Body of pancreas (tissue), 4 donors: ENCODE results near the gene ZC3H7A. TPM values are rescaled to one million over a fixed set of nuclear protein-coding genes. Genes with fewer than 3 reads are reported as not detected.

ENCODE experiments used
- ATAC-seq: fragments of 150-250 bp; one replicate; pipeline ENCODE4 v1.9.1; 2016
- DNase-seq, 4 donors: peaks; one replicate each; pipeline ENCODE4 v3.0.0-alpha.2; 2019
- H3K27ac ChIP-seq, 4 donors: fragments of 200-600 bp; sonication (generic); 1 replicate in 3 of 4; 2 replicates in 1 of 4; pipeline versions ENCODE4 v1.5.1 to v1.6.1; 2016 to 2019; ENCODE audit warnings: mild to moderate bottlenecking in 1 of 4, mixed read lengths in 1 of 4, moderate library complexity in 1 of 4
- H3K27me3 ChIP-seq, 2 donors: fragments of 200-600 bp; sonication (generic); one replicate each; pipeline ENCODE4 v1.6.0; 2016; ENCODE audit warnings: mild to moderate bottlenecking in 1 of 2
- H3K36me3 ChIP-seq, 2 donors: fragments of 200-600 bp; sonication (generic); replicated peaks in 1 of 2; 2 replicates each; pipeline ENCODE4 v1.5.1; 2016; ENCODE audit warnings: low read depth in 2 of 2; ENCODE audit not compliant: insufficient read depth in 1 of 2
- H3K4me1 ChIP-seq: fragments of 200-600 bp; sonication (generic); one replicate; pipeline ENCODE4 v1.6.0; 2016
- H3K4me3 ChIP-seq, 2 donors: fragments of 200-600 bp; sonication (generic); 1 replicate in 1 of 2; 2 replicates in 1 of 2; pipeline ENCODE4 v1.5.1; 2016 to 2019
- H3K9me3 ChIP-seq, 3 donors: fragments of 200-600 bp; sonication (generic); 1 replicate in 2 of 3; 2 replicates in 1 of 3; pipeline ENCODE4 v1.5.1; 2016
- CTCF ChIP-seq, 7 experiments: fragments of 450-650 bp in 4 of 7; fragments of 200-600 bp in 3 of 7; sonication (generic) in 3 of 7; IDR thresholded peaks; one replicate each; pipeline ENCODE4 v1.5.1; 2016 to 2019; ENCODE audit warnings: antibody characterized with exemption in 7 of 7
- POLR2A ChIP-seq, 3 donors: fragments of 450-650 bp; IDR thresholded peaks; one replicate each; pipeline ENCODE4 v1.6.1; 2016; ENCODE audit warnings: antibody characterized with exemption in 3 of 3, mild to moderate bottlenecking in 2 of 3
- WGBS, 2 donors: methylation state at CpG; one replicate each; pipeline ENCODE4 v1.1.5; 2017; 5-methylcytosine and 5-hydroxymethylcytosine counted together
- intact Hi-C: fragments of 100-400 bp; cut with DNase I; formaldehyde crosslinking; loops from one replicate; pipeline ENCODE4 v1.15.1; 2023
- total RNA-seq, 2 donors: library from RNA; depleted of rRNA; stranded (reverse); fragments of >200 nt; gene quantifications; one replicate each; pipeline ENCODE4 v1.1.0, GENCODE V29; 2016

Gene ZC3H7A
- 10 to 100 TPM; 26.4 to 49.5 TPM for total RNA-seq

GRCh38 chr16:11797166-11797956 lies at the start of gene ZC3H7A:
Gene ZC3H7A (minus strand): TSS chr16:11797258. CDS start chr16:11782354, 14,904 bp downstream.
- H3K4me3 ChIP-seq, result peak within 1 kb of the TSS; percentile 80 to 89
- H3K4me1 ChIP-seq, result peaks cover 53% of the 10 kb centered on the region
- H3K27me3 ChIP-seq, result no peaks in the 10 kb centered on the region
- ATAC-seq, result peak; percentile 97
- peak; percentile 97 to 98 (median 98) for DNase-seq
- TF ChIP-seq POLR2A (IDR thresholded peaks at IDR 0.05), result peak; percentile 97 to 99 (median 99)
- TF ChIP-seq CTCF (IDR thresholded peaks at IDR 0.05), result peak; percentile 41 to 99 (median 94)
- H3K27ac ChIP-seq, result peak within 1 kb of the TSS; percentile 92 to 99 (median 96)
- intact Hi-C loops, result no loop called here
- no peaks in the 10 kb centered on the region for H3K36me3 ChIP-seq
- 0 to 17% methylated on average over 1 to 60 of the region's 80 CpGs for WGBS, 2 donors
- no peaks in the 10 kb centered on the region for H3K9me3 ChIP-seq

DNA sequence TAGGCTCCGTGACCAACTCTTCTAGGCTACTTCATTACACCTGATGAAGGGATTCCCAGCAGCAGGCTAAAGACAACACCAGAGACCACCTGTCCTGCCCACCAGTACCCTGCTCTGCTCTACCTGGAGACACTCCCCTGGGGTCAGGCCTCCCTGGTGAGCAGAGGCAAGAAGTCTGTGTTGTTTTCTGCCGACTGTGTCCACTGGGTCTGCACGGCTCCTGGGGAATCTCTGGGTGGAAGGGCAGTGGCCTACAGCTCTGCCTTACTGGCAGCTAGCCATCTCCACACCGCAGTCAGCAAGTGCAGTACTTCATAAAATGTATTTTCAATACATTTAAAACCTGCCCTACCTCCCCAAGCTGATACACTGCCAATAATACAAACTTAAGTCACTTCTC lies 47.4 kb upstream of the ZC3H7A start:
- intact Hi-C loops, result loop anchor here (10.0 kb wide), 1 partner anchor 60 kb away; no protein-coding TSS in a partner anchor
- Histone ChIP-seq H3K4me1 (peaks cover 17% of the 10 kb centered on the region), H3K4me3 (no peak overlapping the region), H3K27ac (no peak overlapping the region), H3K27me3 (no peaks in the 10 kb centered on the region), H3K9me3 (no peaks in the 10 kb centered on the region), H3K36me3 (peaks cover 28 to 52% of the 10 kb centered on the region in 2 donors)
- no peak for DNase-seq
- no peak for ATAC-seq
- no peak for TF ChIP-seq POLR2A (IDR thresholded peaks at IDR 0.05)
- TF ChIP-seq CTCF (IDR thresholded peaks at IDR 0.05), result no peak
- 73 to 100% methylated on average over 1 to 4 of the region's 4 CpGs for WGBS, 2 donors

- peaks cover 11% of the 10 kb centered on the region for H3K4me1 ChIP-seq
- no peak overlapping the region for H3K27ac ChIP-seq
- 88 to 95% methylated on average over 5 of the region's 5 CpGs for WGBS, 2 donors
- intact Hi-C loops, result loop anchor here (10.0 kb wide), 1 partner anchor 59 kb away; no protein-coding TSS in a partner anchor
- no peaks in the 10 kb centered on the region for H3K27me3 ChIP-seq
- H3K36me3 ChIP-seq, result peaks cover 30 to 56% of the 10 kb centered on the region in 2 donors
- no peak for DNase-seq
- H3K9me3 ChIP-seq, result no peaks in the 10 kb centered on the region
- H3K4me3 ChIP-seq, result no peak overlapping the region
- no peak for ATAC-seq
- TF ChIP-seq POLR2A (IDR thresholded peaks at IDR 0.05), result no peak
- no peak for TF ChIP-seq CTCF (IDR thresholded peaks at IDR 0.05)
Measured at GRCh38 chr16:11843861-11844260, 46.8 kb upstream of the ZC3H7A start.

DNA sequence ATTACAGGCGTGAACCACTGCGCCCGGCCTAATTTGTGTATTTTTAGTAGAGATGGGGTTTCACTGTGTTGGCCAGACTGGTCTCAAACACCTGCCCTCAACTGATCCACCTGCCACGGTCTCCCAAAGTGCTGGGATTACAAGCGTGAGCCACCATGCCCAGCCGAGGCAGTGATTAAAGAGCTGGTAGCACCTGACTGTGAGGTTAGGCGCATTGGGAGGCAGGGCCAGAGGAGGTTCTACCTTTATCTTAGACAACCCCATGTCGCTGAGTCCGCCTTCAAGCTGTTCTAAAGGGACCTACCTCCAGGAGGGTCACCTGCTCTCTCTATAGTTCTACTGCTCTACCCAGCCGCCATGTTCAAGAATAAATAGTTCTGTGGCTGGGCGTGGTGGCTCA lies 46.1 kb upstream of the ZC3H7A start:
- no peak overlapping the region for H3K4me3 ChIP-seq
- intact Hi-C loops, result loop anchor here (10.0 kb wide), 1 partner anchor 58 kb away; no protein-coding TSS in a partner anchor
- H3K36me3 ChIP-seq, result peaks cover 37 to 62% of the 10 kb centered on the region in 2 donors
- no peak overlapping the region for H3K27ac ChIP-seq
- no peaks in the 10 kb centered on the region for H3K27me3 ChIP-seq
- no peak for DNase-seq
- H3K9me3 ChIP-seq, result no peaks in the 10 kb centered on the region
- TF ChIP-seq CTCF (IDR thresholded peaks at IDR 0.05) (no peak), POLR2A (IDR thresholded peaks at IDR 0.05) (no peak)
- ATAC-seq, result no peak
- 97 to 100% methylated on average over 7 to 11 of the region's 11 CpGs for WGBS, 2 donors
- peaks cover 4% of the 10 kb centered on the region for H3K4me1 ChIP-seq
